Posterior vena cava (tissue), 2 donors: ENCODE measurements around the gene MAP2K5. TPM values are rescaled to one million over a fixed set of nuclear protein-coding genes. Genes with fewer than 3 reads are reported as not detected.

Experiments used
- DNase-seq: peaks from one replicate; pipeline ENCODE4 v3.0.0-alpha.2; 2020; ENCODE audit warnings: low spot score
- intact Hi-C, 2 donors: fragments of 100-400 bp; cut with DNase I; formaldehyde crosslinking; loops; one replicate each; pipeline versions ENCODE4 v1.14.1 to v1.14.2; 2022 to 2023
- total RNA-seq, 2 donors: library from RNA; stranded (reverse); fragmentation: NEBNext Ultra II Directional; extraction: Animal tissue kit (Norgen Biotek cat#: 25700); gene quantifications; one replicate each; pipeline ENCODE4 v1.2.1, GENCODE V29; 2021
- donor health status: DM: yes; HTN: yes; CAD: no.
- donor health status: DM: yes; HTN: yes; CAD: no.

The MAP2K5 gene
- total RNA-seq, 2 donors from 2014 or later: 13.5 to 21.7 TPM

DNA sequence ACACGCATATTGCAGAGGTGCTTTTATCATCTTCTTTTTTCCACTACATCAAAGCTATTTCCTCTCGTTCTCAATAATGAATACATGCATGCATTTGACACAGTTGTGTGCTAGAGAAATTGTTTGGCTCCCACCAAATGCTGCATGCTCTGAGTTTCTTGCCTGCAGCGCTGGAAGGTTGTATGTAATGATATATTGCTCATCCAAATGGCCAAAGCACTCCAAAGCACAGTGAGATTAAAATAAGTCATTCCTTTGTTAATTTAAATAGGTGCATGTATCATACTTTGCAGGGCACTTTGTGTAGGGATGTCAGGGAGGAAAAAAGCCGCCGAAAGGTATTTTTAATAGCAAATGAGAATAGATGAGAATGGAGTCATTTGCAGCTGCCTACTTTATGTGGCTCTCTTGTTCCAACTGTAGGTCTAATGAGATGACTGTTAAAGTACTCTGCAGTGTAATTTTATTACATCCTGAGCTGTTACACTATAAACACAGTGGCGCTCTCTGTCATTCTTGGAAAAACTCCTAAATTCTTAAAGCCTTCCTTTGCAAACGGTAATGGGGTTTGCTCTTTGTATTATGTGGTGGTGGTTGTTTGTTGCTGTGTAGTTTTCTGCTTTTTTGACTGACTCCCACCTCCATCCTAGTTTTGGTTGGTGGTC is 225.9 kb downstream of the MAP2K5 start:
- intact Hi-C loops: no loop called here

GRCh38 chr15:67769497-67770357 is 227.2 kb downstream of the MAP2K5 start:
- intact Hi-C loops: no loop called here
- no peak for DNase-seq

More for the DNA sequence above, 225.9 kb downstream of the MAP2K5 start:
- no peak for DNase-seq

GRCh38 chr15:67770358-67770628 is 227.8 kb downstream of the MAP2K5 start:
- no peak for DNase-seq
- intact Hi-C loops: no loop called here

DNA sequence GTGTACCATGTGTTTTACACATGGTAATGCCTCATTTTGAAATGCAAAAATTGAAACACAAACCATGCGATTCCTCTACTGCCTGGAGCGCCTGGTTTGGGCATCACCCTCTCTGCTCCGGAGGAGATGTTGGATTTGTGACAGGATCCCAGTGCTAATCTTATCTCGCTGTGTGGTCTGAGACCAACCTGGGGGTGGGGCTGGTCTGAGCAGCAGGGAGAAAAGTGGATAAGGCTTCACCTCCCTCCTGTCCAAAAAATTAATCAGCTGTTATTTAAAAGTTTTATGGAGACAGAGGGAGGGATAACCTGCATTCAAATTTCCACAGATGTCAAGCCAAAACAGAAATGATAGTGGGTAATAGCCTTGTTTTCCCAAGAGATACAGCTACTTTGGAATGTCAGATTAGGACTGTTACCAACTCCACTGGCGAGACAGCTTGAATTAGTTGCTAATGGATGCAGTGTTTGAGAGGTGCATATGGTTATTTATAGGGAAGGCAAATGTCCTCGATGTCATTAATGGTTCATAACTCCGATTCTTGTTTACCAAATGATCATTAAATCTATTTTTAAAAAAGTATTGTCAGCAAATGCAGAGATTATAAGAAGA is 228.8 kb downstream of the MAP2K5 start:
- intact Hi-C loops: no loop called here
- DNase-seq: no peak

- DNase-seq: no peak
- intact Hi-C loops: no loop called here
Measured at GRCh38 chr15:67774626-67775025, 232.1 kb downstream of the MAP2K5 start.

DNA sequence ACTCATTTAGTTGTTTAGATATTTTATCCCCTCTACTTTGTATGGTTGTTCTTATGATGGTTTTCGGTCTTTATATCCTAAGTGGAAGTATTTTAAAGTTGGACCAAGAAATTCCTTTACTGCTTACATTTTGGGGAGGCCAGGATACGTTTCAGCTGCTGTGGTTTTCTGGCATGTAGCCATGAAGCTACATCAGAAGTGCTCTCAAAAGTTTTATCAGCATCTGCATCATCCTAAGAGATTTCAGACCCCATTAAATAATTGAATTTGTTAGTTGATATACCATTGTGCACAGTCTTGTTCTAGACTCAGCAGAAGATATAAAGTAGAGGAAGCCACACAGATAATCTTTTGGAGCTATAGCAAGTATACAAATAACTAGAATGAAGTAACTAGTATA is 232.7 kb downstream of the MAP2K5 start:
- DNase-seq: no peak
- intact Hi-C loops: no loop called here

- intact Hi-C loops: no loop called here
- DNase-seq: no peak
Measured at GRCh38 chr15:67775998-67776397, 233.5 kb downstream of the MAP2K5 start.

GRCh38 chr15:67776600-67776999 is 234.1 kb downstream of the MAP2K5 start:
- DNase-seq: no peak
- intact Hi-C loops: no loop called here

GRCh38 chr15:67777071-67777470 is 234.6 kb downstream of the MAP2K5 start:
- no peak for DNase-seq
- intact Hi-C loops: no loop called here

GRCh38 chr15:67777773-67778172 is 235.3 kb downstream of the MAP2K5 start:
- no peak for DNase-seq
- intact Hi-C loops: no loop called here

GRCh38 chr15:67778968-67779548 is 236.6 kb downstream of the MAP2K5 start:
- no peak for DNase-seq
- intact Hi-C loops: no loop called here

GRCh38 chr15:67779549-67780111 is 237.1 kb downstream of the MAP2K5 start:
- intact Hi-C loops: no loop called here
- DNase-seq: no peak

- intact Hi-C loops: no loop called here
Measured at GRCh38 chr15:67781061-67781460, 238.6 kb downstream of the MAP2K5 start.

DNA sequence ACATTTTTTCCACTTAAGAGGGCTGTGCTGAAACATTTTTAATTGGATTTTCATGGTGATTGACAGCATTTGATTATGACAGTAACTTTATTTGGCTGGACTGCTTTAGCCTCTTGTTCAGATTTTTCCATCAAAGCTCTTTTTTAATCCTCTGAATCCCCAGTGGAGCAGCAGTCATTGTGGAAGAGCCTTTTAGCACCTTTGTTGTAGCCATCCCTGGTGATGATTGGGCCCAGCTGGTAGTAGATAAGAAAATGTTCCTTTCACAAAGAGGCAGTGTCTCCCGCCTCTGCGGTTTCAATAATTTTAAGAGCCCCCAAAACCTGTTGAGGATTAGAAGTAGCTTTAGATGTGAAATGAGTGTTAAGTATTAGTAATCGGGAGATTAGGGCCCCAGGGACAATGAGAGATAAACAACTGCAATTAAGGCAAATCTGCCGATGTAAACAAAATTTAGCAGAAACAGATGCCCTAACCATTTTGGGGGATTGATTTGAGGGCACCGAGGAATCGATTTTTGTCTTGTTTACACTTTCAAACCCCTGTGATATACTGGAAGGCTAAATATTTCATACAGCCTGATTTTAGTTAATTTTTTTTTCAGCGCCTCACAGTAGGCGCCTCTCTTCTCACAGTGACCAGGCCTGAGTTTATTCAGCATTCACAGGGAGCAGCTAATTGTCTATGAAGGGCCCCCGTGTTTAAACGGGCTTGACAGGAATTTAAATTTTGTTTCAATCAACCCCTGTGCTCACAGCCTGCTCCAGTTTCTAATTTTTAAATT is 239.6 kb downstream of the MAP2K5 start:
- DNase-seq: no peak
- intact Hi-C loops: no loop called here

More at GRCh38 chr15:67781061-67781460, 238.6 kb downstream of the MAP2K5 start:
- no peak for DNase-seq

- intact Hi-C loops: no loop called here
- DNase-seq: no peak
Measured at GRCh38 chr15:67782691-67782991, 240.1 kb downstream of the MAP2K5 start.

DNA sequence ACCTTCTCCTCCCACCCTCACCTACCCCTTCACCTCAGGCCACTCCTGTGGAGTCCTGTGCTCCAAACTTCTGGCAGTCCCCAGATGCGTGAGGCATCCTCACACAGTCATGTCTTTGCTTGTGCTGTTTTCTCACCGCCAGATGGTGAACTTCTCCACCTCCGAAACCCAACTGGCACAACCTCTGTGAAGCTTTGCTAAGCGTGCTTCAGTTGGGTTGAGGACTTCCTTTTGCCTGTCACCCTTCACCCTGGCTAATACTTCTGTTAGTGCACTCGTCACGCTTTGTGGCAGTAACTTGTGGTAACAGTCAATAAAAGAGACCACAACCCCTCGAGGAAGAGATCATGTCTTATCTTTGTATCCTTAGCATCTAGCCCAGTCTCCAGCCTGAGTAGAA is 240.8 kb downstream of the MAP2K5 start:
- intact Hi-C loops: no loop called here
- DNase-seq: no peak

- intact Hi-C loops: no loop called here
- no peak for DNase-seq
Measured at GRCh38 chr15:67784090-67784781, 241.7 kb downstream of the MAP2K5 start.

- no peak for DNase-seq
- intact Hi-C loops: no loop called here
Measured at GRCh38 chr15:67784856-67785430, 242.4 kb downstream of the MAP2K5 start.
